HepG2 (cell line): Measurements from ENCODE around the gene AGRN. TPM values are rescaled to one million over a fixed set of nuclear protein-coding genes. Genes with fewer than 3 reads are reported as not detected.

Experiments
- ATAC-seq: fragments of 200-7000 bp; cut with Tn5 transposase; 3 replicates; pipeline ENCODE4 v1.9.1; 2020; ENCODE audit warnings: mild to moderate bottlenecking, moderate library complexity
- BruUV-seq: library from RNA; stranded (reverse); fragments of 400-500 nt; replicated peaks from 2 replicates; lab custom pipeline; 2021; lab: Mats Ljungman, UMichigan
- CTCF ChIA-PET: fragments of 300-600 bp; formaldehyde crosslinking; extraction: SDS; loops from one replicate; lab custom pipeline; 2021; ENCODE audit warnings: low total read pairs, inconsistent platforms, low intra/inter-chr PET ratio; lab: Yijun Ruan, JAX
- POLR2A ChIA-PET: fragments of 350-600 bp; sonication (Branson Sonifier 250); formaldehyde crosslinking; loops from one replicate; lab custom pipeline; 2020; ENCODE audit warnings: antibody characterized with exemption, inconsistent platforms; lab: Yijun Ruan, JAX
- DNase-seq: peaks from one replicate; pipeline ENCODE4 v3.0.0-alpha.2; 2015; ENCODE audit warnings: low spot score
- FAIRE-seq: peaks from 3 replicates; lab custom pipeline; 2011; peaks lifted over from hg19 to GRCh38; lab: Jason Lieb, UNC
- H2AFZ ChIP-seq: one replicate; pipeline ENCODE4 v1.6.1; 2011; ENCODE audit warnings: low read length, inconsistent platforms
- H3K27ac ChIP-seq: fragments of 300-600 bp; 3 replicates; pipeline ENCODE4 v1.8.0; 2011; ENCODE audit warnings: mixed run types, mild to moderate bottlenecking, mixed read lengths, low read length, inconsistent platforms; ENCODE audit not compliant: insufficient read depth; ENCODE audit errors: extremely low read length
- H3K27me3 ChIP-seq, 2 experiments: fragments of 200-600 bp in 1 of 2; 2 replicates in 1 of 2; 3 replicates in 1 of 2; pipeline versions ENCODE4 v1.6.0 to v1.8.0; 2011; ENCODE audit warnings: low read length in 2 of 2, mild to moderate bottlenecking in 2 of 2, moderate library complexity in 2 of 2, inconsistent platforms in 1 of 2; ENCODE audit not compliant: insufficient read depth in 2 of 2, control insufficient read depth in 1 of 2
- H3K36me3 ChIP-seq, 2 experiments: fragments of 200-600 bp in 1 of 2; replicated peaks in 1 of 2; 2 replicates in 1 of 2; 3 replicates in 1 of 2; pipeline versions ENCODE4 v1.5.1 to v1.8.0; 2011; ENCODE audit warnings: low read length in 2 of 2, inconsistent platforms in 1 of 2; ENCODE audit not compliant: insufficient read depth in 2 of 2, control insufficient read depth in 1 of 2
- H3K4me1 ChIP-seq: 2 replicates; pipeline ENCODE4 v1.5.1; 2012; ENCODE audit warnings: low read length, inconsistent platforms; ENCODE audit not compliant: insufficient read depth
- H3K4me2 ChIP-seq: 2 replicates; pipeline ENCODE4 v1.6.0; 2011; ENCODE audit warnings: low read depth, low read length, inconsistent platforms
- H3K4me3 ChIP-seq, 3 experiments: fragments of 200-600 bp in 1 of 3; sonication (generic), shearing (Covaris generic) in 1 of 3; replicated peaks in 1 of 3; 2 replicates each; pipeline ENCODE4 v1.5.1; 2011 to 2016; ENCODE audit warnings: low read length in 3 of 3, inconsistent platforms in 2 of 3, low read depth in 2 of 3, mild to moderate bottlenecking in 2 of 3, control low read depth in 1 of 3, mixed read lengths in 1 of 3; ENCODE audit not compliant: insufficient read depth in 1 of 3
- H3K79me2 ChIP-seq: one replicate; pipeline ENCODE4 v1.6.1; 2011; ENCODE audit warnings: low read length, inconsistent platforms; ENCODE audit not compliant: insufficient read depth
- H3K9ac ChIP-seq: 2 replicates; pipeline ENCODE4 v1.6.0; 2011; ENCODE audit warnings: mild to moderate bottlenecking, low read depth, low read length, inconsistent platforms; ENCODE audit not compliant: insufficient read depth
- H3K9me3 ChIP-seq: 2 replicates; pipeline ENCODE4 v1.5.1; 2012; ENCODE audit warnings: mild to moderate bottlenecking, low read length
- H4K20me1 ChIP-seq: 2 replicates; pipeline ENCODE4 v1.6.0; 2011; ENCODE audit warnings: inconsistent platforms, mild to moderate bottlenecking, low read length, moderate library complexity; ENCODE audit not compliant: insufficient read depth
- ETV6 ChIP-seq: sonication (generic); formaldehyde crosslinking; conservative IDR thresholded peaks from 2 replicates; pipeline ENCODE4 v1.4.0; 2020; ENCODE audit warnings: missing genetic modification reagents
- MTA1 ChIP-seq: sonication (generic); formaldehyde crosslinking; IDR thresholded peaks from 2 replicates; pipeline ENCODE4 v1.4.0; 2020; ENCODE audit warnings: missing genetic modification reagents, mild to moderate bottlenecking, borderline replicate concordance
- NR2F6 ChIP-seq, 2 experiments: IDR thresholded peaks; 2 replicates each; pipeline ENCODE4 v1.6.1; 2016; ENCODE audit warnings: antibody characterized with exemption in 1 of 2, mild to moderate bottlenecking in 1 of 2
- RBM39 ChIP-seq: fragments of 200-400 bp; formaldehyde crosslinking; IDR thresholded peaks from one replicate; pipeline ENCODE4 v1.6.1; 2018; ENCODE audit warnings: antibody characterized with exemption, mild to moderate bottlenecking, low read depth, low read length; ENCODE audit not compliant: poor library complexity, severe bottlenecking
- ZFX ChIP-seq: sonication (generic); formaldehyde crosslinking; IDR thresholded peaks from 2 replicates; pipeline ENCODE4 v1.4.0; 2020; ENCODE audit warnings: mild to moderate bottlenecking, low read depth, missing genetic modification reagents, moderate library complexity
- ZNF678 ChIP-seq: sonication (generic); formaldehyde crosslinking; IDR thresholded peaks from 2 replicates; pipeline ENCODE4 v1.4.0; 2020; ENCODE audit warnings: mild to moderate bottlenecking, missing genetic modification reagents
- WGBS: methylation state at CpG from one replicate; pipeline ENCODE4 v1.1.6; 2017; ENCODE audit warnings: low lambda C conversion rate; 5-methylcytosine and 5-hydroxymethylcytosine counted together
- in situ Hi-C: cut with HindIII; loops from 2 replicates; pipeline ENCODE4 v1.10.0; 2017; ENCODE audit warnings: low pct_unique_long_range_greater_than_20kb; ENCODE audit not compliant: extremely low pct_ligation_motif_present
- intact Hi-C: fragments of 100-400 bp; cut with micrococcal nuclease; formaldehyde crosslinking; loops from one replicate; pipeline ENCODE4 v1.10.0; 2022; ENCODE audit not compliant: unreplicated experiment
- polyA plus RNA-seq, 8 experiments: library from polyadenylated mRNA; depleted of rRNA in 3 of 8; stranded (reverse) in 7 of 8; unstranded in 1 of 8; fragments of >200 nt; fragmentation: Illumina TruSeq in 4 of 8; extraction: Trizol in 4 of 8; gene quantifications; 2 replicates each; pipeline versions ENCODE4 v1.2.1 to v1.2.3, GENCODE V29; 2011 to 2016; ENCODE audit warnings: low read depth in 4 of 8, missing spikeins in 1 of 8, mixed read lengths in 1 of 8; ENCODE audit not compliant: insufficient read depth in 1 of 8
- total RNA-seq, 5 experiments: library from RNA; depleted of rRNA; stranded (reverse); fragments of >200 nt; fragmentation: Illumina TruSeq; extraction: Trizol; gene quantifications; 2 replicates each; pipeline ENCODE4 v1.2.3, GENCODE V29; 2016; ENCODE audit warnings: low read depth in 1 of 5
- TF ChIP-seq, protein P1 (sequence below): sonication (generic); formaldehyde crosslinking; IDR thresholded peaks from 2 replicates; pipeline ENCODE4 v1.5.0; 2020; ENCODE audit warnings: mild to moderate bottlenecking, low read depth, missing genetic modification reagents, borderline replicate concordance

Gene AGRN
- total and polyA plus RNA-seq, 2 of the 13 experiments (the other 11 are each of a cell fraction or from before 2014, with no cell fraction given), result 29.8 to 65.2 TPM

DNA sequence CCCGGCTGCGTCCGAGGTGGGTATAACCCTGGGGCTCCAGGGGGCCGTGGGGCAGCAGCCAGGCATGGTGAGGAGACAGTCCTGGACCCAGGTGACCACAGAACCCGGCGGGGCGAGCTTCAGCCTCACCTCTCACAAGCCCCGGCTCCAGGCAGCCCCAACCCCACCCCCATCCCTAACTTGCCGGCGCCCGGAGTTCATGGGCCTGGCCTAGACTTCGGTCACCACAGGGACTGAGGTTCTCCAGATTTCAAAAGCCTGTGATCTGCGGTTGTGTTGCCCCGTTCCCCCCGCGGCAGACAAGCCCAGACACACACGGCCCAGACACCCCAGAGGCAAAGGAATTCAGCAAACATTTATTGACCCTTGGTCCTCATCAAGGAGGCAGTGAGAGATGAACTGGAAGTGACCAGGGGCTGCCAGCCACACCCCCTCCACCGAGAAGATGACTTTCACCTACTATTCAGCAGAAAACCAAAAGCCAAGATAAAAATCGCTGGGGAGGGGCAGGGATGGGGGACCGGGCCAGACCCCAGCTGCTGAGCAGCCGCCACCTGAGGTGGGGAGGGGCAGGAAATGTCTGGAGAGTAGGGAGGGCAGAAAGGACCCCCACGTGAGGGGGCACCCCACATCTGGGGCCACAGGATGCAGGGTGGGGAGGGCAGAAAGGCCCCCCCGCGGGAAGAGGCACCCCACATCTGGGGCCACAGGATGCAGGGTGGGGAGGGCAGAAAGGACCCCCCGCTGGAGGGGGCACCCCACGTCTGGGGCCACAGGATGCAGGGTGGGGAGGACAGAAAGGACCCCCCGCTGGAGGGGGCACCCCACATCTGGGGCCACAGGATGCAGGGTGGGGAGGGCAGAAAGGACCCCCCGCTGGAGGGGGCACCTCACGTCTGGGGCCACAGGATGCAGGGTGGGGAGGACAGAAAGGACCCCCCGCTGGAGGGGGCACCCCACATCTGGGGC is 24.0 kb upstream of the AGRN start (continued):
- TF ChIP-seq, protein P1, sequence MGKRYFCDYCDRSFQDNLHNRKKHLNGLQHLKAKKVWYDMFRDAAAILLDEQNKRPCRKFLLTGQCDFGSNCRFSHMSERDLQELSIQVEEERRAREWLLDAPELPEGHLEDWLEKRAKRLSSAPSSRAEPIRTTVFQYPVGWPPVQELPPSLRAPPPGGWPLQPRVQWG, result no peak
- TF ChIP-seq RBM39, result no peak
- 0 out of 2 replicates have a peak, but pooled peaks have one; percentile 23 for TF ChIP-seq NR2F6 (IDR thresholded peaks at IDR 0.05)
- no peak; the same call in 1 of the 2 replicates for TF ChIP-seq NR2F6 (CRISPR knock-in tag; IDR thresholded peaks at IDR 0.05)
- no peak for TF ChIP-seq ETV6 (CRISPR knock-in tag)
- TF ChIP-seq MTA1 (CRISPR knock-in tag), result peak; percentile 39; the same call in 1 of the 2 replicates
- TF ChIP-seq, all 625 proteins: peak for 52

DNA sequence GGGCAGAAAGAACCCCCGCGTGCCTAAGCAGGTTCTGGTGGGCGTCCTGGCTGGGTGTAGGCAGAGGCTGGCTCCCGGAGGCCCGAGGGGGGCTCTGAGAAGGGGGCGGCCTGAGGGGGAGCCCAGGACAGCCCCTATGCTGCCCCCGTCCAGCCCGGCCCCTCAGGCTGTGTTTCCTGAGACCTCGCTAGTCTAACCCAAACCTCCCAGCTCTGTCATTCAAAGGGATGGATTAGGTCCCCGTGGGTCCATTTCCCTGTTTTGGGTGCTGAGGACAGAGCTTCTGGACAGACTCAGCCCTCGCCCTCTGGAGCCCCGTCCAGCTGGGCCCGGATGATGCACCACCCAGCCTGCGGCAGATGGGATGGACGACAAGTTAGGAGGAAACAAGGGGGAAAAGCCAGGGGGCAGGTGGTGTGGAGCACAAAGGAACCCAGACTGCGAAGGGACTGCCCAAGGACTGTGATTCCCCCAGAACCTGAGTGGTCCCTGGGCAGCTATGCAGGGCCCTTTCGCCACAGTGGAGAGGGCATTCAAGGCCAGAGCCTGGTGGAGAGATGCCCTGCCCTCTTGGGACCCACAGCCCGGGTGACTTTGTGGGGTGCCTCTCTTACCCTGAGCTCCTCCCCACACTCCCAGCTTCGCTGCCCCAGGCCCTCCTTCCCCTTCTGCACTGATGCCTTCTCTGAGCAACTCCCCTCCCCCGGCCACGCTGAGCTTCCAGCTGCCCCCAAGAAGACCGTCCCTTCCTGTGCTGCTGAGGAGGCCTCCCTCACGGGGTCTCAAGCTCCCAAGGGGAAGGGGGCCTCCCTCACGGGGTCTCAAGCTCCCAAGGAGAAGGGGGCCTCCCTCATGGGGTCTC is 22.8 kb upstream of the AGRN start:
- no TSS peak for BruUV-seq
- DNase-seq, result no peak
- Histone ChIP-seq H3K4me2 (peak overlapping the region; percentile 1; the same call in 1 of the 2 replicates), H3K9me3 (peaks cover under 1% of the 10 kb centered on the region), H3K9ac (no peak overlapping the region), H3K4me1 (peaks cover 39% of the 10 kb centered on the region), H2AFZ (no peak overlapping the region), H3K27ac (no peak overlapping the region), H4K20me1 (peaks cover 4% of the 10 kb centered on the region; the same call in 1 of the 2 replicates), H3K79me2 (peaks cover 9% of the 10 kb centered on the region), H3K27me3 (no peaks in the 10 kb centered on the region; a peak in 1 of 5 replicates), H3K36me3 (no peaks in the 10 kb centered on the region), H3K4me3 (no peak overlapping the region)
- ATAC-seq, result no peak
- 64% methylated on average over 19 of the region's 24 CpGs for WGBS
- TF ChIP-seq ZFX, result peak; percentile 16; the same call in 1 of the 2 replicates
- TF ChIP-seq ZNF678 (CRISPR knock-in tag), result no peak
- FAIRE-seq, result no peak
- in situ Hi-C loops, result no loop called here
- intact Hi-C loops, result no loop called here
- POLR2A ChIA-PET, result interaction anchor here (1.4 to 2.3 kb wide), 2 partner anchors 9 to 67 kb away, joined by 4 to 6 read pairs; no protein-coding TSS in a partner anchor
- CTCF ChIA-PET, result no interaction called here
